T-helper 17 cell (primary cell): ENCODE data around the gene S100A3. TPM values are rescaled to one million over a fixed set of nuclear protein-coding genes. Genes with fewer than 3 reads are reported as not detected.
"Not testable (repeated sequence)": the region's sequence is repeated elsewhere in the genome, so short reads cannot be mapped to it uniquely, and the experiment has no call there.

Source experiments
- ATAC-seq: fragments of 150-1000 bp; cut with Tn5 transposase; 2 replicates; pipeline ENCODE4 v1.10.0; 2021; ENCODE audit warnings: mild to moderate bottlenecking, moderate library complexity
- DNase-seq, 3 donors: peaks; one replicate each; pipeline versions ENCODE4 v3.0.0 to v3.0.0-alpha.2; 2020 to 2021
- H3K9me3 ChIP-seq: one replicate; pipeline ENCODE4 v1.7.0; 2013; ENCODE audit warnings: low read length, mild to moderate bottlenecking; ENCODE audit not compliant: control insufficient read depth, poor library complexity, severe bottlenecking
- H3K27ac Mint-ChIP-seq: one replicate; pipeline ENCODE4 v1.8.0; 2022; ENCODE audit warnings: mild to moderate bottlenecking, moderate library complexity, mixed read lengths
- H3K27me3 Mint-ChIP-seq: one replicate; pipeline ENCODE4 v1.8.0; 2022; ENCODE audit warnings: mixed read lengths
- H3K36me3 Mint-ChIP-seq: one replicate; pipeline ENCODE4 v1.8.0; 2022; ENCODE audit warnings: low read depth, mixed read lengths
- H3K4me1 Mint-ChIP-seq: one replicate; pipeline ENCODE4 v1.8.0; 2022; ENCODE audit warnings: mild to moderate bottlenecking, mixed read lengths
- H3K4me3 Mint-ChIP-seq: one replicate; pipeline ENCODE4 v1.8.0; 2022; ENCODE audit warnings: mild to moderate bottlenecking, moderate library complexity, mixed read lengths
- total RNA-seq, 4 donors: library from RNA in 2 of 4; stranded (reverse) in 2 of 4; gene quantifications; one replicate each; pipeline ENCODE4 v1.2.3 and lab custom pipeline; 2022 to 2026

S100A3 gene
- total RNA-seq, 2 donors from 2014 or later, result not detected

DNA sequence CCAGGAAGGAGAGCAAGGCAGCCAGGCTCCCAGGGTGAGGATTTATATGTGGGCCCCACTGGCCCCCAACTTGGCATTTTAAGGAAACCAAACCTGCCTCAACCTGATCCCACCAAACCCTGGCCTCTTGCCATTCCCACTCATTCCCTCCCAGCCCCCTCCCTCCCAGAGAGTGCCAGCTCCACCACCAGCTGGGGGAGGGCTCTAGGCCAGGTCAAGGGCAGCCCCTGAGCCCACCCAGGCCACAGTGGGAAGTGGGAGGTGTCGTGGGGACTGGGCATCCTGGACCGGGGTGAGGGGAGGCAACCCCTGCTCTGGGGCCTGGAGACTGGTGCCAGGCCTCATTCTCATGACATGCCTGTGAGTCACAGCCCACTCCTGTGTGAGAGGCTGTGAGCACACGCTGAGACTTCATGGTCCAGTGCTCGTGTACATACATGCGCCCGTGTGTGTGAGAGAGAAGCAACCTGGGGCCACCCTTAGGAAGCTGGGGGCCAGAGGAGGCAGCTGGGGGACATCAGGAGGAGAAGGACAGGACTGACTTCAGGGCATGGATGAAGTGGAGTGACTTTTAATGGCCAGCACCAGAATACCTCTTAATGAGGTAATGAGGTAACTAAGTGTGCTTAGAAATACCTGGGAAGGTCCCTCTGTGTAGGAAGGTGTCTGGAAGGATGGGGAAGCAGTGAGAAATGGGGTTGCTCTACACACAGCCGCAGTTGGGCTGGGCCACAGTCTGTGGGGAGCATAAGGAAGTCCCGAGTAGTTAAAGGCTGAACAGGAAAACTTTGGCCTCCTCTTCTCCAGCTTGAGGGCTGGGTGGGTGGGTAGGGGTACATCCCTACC, 16.7 kb upstream of the S100A3 start, which contains the start of gene S100A2:
Gene S100A2, minus strand, starts transcription at position 316 of the 846 bp plus-strand sequence. CDS start 1,967 bp downstream, outside the sequence.
- DNase-seq (no peak), ATAC-seq (peak; percentile 59)
- H3K4me3 Mint-ChIP-seq, result peak within 1 kb of the TSS; percentile 76

DNA sequence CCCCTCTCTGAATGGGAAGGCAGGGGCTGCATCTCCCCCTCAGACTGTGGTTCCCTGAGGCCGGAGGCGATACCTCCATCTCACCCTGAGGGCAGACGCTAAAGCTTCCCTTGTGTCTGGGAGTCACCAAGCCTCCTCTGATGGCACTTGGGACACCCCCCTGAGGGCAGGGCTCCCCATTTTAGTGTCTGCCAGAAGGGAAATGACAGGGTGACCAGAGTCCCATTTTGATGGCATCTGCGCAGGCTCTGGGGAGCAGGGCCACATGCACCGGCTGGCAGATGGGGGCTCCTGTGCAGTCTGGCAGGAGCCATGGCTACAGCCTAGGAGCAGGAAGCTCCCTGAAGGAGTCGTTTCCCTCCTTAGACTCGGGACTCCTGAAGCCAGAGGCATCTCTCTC, 14.9 kb upstream of the S100A3 start:
- H3K36me3 Mint-ChIP-seq, result no peaks in the 10 kb centered on the region
- no peak for ATAC-seq
- H3K4me3 Mint-ChIP-seq, result no peak overlapping the region
- no peaks in the 10 kb centered on the region for H3K27me3 Mint-ChIP-seq
- no peak overlapping the region for H3K27ac Mint-ChIP-seq
- no peaks in the 10 kb centered on the region for H3K9me3 ChIP-seq
- peaks cover 24% of the 10 kb centered on the region for H3K4me1 Mint-ChIP-seq
- DNase-seq, result no peak

More for the DNA sequence above, 16.7 kb upstream of the S100A3 start, which contains the start of gene S100A2:
- H3K27ac Mint-ChIP-seq, result peak within 1 kb of the TSS; percentile 96
- no peaks in the 10 kb centered on the region for H3K9me3 ChIP-seq
- H3K4me1 Mint-ChIP-seq, result peaks cover 27% of the 10 kb centered on the region
- no peaks in the 10 kb centered on the region for H3K36me3 Mint-ChIP-seq
- H3K27me3 Mint-ChIP-seq, result no peaks in the 10 kb centered on the region

DNA sequence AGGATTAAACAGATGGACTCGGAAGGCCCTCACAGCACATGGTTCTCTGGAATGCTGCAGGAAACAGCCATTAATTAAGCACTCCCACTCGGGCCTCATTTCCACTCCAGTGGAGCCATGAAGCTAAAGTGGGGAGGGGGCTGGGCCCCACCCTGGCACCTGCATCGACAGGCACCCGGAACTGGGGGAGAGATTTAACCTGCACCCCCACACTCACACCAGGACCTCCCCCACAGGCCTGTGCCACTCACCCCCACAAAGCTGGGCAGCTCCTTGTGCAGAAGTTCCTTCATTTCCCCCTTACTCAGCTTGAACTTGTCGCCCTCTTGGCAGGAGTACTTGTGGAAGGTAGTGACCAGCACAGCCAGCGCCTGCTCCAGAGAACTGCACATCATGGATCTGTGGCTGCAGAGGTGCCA, 14.4 kb upstream of the S100A3 start:
- H3K27ac Mint-ChIP-seq, result no peak overlapping the region
- peaks cover 20% of the 10 kb centered on the region for H3K4me1 Mint-ChIP-seq
- H3K36me3 Mint-ChIP-seq, result no peaks in the 10 kb centered on the region
- DNase-seq (no peak), ATAC-seq (no peak)
- no peak overlapping the region for H3K4me3 Mint-ChIP-seq
- H3K9me3 ChIP-seq, result no peaks in the 10 kb centered on the region
- H3K27me3 Mint-ChIP-seq, result no peaks in the 10 kb centered on the region

DNA sequence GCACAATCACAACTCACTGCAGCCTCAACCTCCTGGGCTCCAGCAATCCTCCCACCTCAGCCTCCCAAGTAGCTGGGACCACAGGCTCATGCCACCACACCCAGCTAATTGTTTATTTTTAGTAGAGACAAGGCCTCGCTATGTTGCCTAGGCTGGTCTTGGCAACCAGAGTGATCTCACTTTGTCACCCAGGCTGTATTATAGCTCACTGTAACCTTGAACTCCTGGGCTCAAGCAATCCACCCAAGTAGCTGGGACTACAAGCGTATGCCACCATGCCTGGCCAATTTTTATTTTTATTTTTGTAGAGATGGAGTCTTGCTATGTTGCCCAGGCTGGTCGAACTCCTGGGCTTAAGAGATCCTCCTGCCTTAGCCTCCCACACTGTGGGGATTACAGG, 13.0 kb upstream of the S100A3 start:
- not testable (repeated sequence) for H3K27me3 Mint-ChIP-seq, H3K4me3 Mint-ChIP-seq, H3K36me3 Mint-ChIP-seq, H3K27ac Mint-ChIP-seq, H3K9me3 ChIP-seq, ATAC-seq, DNase-seq
- H3K4me1 Mint-ChIP-seq, result peaks cover 11% of the 10 kb centered on the region

DNA sequence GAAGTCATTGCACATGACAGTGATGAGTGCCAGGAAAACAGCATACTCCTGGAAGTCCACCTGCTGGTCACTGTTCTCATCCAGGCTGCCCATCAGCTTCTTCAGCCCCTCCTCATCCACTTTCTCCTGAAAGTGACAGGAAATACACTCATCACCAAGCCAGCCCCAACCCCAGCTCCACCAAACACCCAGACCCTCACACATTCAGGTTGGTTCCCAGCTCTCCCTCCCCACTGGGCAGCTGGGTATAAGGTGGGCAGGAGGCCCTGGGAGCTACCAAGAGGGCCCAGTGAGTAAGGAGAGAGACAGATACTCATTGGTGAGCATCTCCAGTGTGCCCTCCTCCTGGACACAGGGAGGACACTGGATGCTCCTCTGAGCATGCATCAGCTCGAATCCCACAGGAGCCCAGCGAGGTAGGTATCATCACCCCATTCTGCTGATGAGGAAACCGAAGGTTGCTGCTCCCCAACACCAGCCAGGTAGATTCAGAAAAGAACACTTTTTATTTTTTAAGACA, 12.5 kb upstream of the S100A3 start:
- H3K27ac Mint-ChIP-seq, result no peak overlapping the region
- peaks cover 6% of the 10 kb centered on the region for H3K4me1 Mint-ChIP-seq
- H3K27me3 Mint-ChIP-seq, result no peaks in the 10 kb centered on the region
- ATAC-seq, result no peak
- no peak for DNase-seq
- H3K9me3 ChIP-seq, result no peaks in the 10 kb centered on the region
- H3K4me3 Mint-ChIP-seq, result no peak overlapping the region
- H3K36me3 Mint-ChIP-seq, result no peaks in the 10 kb centered on the region

DNA sequence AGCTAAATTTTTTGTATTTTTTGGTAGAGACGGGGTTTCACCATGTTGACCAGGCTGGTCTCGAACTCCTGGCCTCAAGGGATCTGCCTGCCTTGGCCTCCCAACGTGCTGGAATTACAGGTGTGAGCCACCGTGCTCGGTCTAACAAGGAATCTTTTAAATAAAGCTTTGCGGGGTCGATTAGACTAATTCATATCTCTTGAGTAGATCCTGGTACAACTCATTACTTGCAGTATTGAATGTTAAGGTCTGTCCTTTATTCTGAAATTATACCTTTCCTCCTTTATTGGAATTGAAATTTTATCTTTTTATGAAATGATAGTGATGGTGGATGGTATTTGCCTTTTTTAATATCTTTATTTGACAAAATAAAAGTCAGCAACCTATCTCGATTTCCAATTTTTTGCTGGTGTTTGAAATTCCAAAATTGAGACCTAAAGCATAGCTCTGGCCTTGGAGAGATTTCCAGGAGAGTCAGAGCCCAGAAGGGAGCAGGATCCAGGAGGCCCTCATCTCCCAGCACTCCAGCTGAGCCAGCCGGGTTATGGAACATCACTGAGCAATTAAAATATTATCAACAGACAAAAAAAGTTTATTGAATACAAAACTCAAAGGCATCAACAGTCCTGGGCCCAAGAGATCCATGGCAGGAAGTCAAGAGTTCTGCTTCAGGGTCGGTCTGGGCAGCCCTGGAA, 11.9 kb upstream of the S100A3 start:
- Mint-ChIP-seq H3K4me3 (no peak overlapping the region), H3K36me3 (no peaks in the 10 kb centered on the region), H3K27me3 (no peaks in the 10 kb centered on the region), H3K4me1 (peaks cover 3% of the 10 kb centered on the region), H3K27ac (no peak overlapping the region)
- ATAC-seq, result no peak
- no peaks in the 10 kb centered on the region for H3K9me3 ChIP-seq
- DNase-seq, result no peak

DNA sequence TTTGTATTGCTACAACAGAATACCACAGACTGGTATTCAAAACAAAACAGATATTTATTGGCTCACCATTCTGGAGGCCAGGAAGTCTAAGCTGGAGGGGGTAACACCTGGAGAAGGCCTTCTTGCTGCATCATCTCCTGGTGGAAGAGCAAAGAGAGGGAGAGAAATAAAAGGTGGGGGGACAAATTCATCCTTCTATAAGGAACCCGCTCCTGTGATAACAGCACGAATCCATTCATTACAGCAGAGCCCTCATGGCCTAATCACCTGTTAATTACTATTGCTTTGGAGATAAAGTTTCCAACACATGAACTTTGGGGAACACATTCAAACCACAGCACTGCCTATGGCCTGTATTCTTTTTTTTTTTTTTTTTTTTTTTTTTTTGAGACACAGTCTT, 11.2 kb upstream of the S100A3 start:
- H3K4me1 Mint-ChIP-seq, result no peaks in the 10 kb centered on the region
- no peak overlapping the region for H3K27ac Mint-ChIP-seq
- ATAC-seq (no peak), DNase-seq (no peak)
- no peaks in the 10 kb centered on the region for H3K36me3 Mint-ChIP-seq
- no peaks in the 10 kb centered on the region for H3K9me3 ChIP-seq
- no peaks in the 10 kb centered on the region for H3K27me3 Mint-ChIP-seq
- no peak overlapping the region for H3K4me3 Mint-ChIP-seq

DNA sequence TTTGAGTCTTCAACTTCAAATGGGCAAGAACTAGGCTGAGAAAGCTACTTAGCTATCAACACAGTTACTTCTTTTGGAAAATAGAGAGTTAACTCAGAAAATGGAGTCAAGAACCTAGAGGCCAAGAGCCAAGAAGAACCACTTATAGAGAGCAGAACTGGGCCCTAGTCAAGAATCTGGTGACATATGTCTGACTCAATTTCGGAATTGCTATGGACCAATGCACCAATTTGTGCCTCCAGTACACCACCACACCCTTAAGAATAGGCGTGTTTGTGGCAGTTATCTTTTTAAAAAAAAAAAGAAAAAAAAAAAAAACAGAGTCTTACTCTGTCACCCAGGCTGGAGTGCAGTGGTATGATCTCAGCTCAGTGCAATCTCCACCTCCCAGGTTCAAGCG, 8.8 kb upstream of the S100A3 start:
- Mint-ChIP-seq H3K4me1 (peaks cover 8% of the 10 kb centered on the region), H3K27me3 (no peaks in the 10 kb centered on the region), H3K4me3 (no peak overlapping the region), H3K36me3 (no peaks in the 10 kb centered on the region), H3K27ac (no peak overlapping the region)
- no peak for ATAC-seq
- no peaks in the 10 kb centered on the region for H3K9me3 ChIP-seq
- DNase-seq, result no peak

DNA sequence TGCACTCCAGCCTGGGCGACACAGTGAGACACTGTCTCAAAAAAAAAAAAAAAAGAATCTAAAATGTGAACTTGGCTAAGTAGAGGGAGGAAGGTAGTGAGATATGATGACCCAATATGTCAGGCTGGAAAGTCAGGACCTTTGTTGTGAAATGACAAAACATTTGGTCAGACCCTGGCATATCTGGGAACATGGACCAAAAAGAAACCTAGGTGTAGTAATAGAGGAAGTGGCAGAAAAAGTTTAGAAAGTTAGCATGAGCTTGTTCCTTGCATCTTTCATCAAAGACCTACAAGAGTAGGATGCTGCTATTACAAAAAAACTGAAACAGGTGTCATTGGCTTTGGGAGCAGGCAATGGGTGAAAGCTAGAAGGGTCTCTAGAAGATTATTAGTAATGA, 7.3 kb upstream of the S100A3 start:
- ATAC-seq, result no peak
- no peak overlapping the region for H3K4me3 Mint-ChIP-seq
- peaks cover 10% of the 10 kb centered on the region for H3K4me1 Mint-ChIP-seq
- no peaks in the 10 kb centered on the region for H3K27me3 Mint-ChIP-seq
- no peaks in the 10 kb centered on the region for H3K36me3 Mint-ChIP-seq
- no peaks in the 10 kb centered on the region for H3K9me3 ChIP-seq
- no peak overlapping the region for H3K27ac Mint-ChIP-seq
- no peak for DNase-seq

DNA sequence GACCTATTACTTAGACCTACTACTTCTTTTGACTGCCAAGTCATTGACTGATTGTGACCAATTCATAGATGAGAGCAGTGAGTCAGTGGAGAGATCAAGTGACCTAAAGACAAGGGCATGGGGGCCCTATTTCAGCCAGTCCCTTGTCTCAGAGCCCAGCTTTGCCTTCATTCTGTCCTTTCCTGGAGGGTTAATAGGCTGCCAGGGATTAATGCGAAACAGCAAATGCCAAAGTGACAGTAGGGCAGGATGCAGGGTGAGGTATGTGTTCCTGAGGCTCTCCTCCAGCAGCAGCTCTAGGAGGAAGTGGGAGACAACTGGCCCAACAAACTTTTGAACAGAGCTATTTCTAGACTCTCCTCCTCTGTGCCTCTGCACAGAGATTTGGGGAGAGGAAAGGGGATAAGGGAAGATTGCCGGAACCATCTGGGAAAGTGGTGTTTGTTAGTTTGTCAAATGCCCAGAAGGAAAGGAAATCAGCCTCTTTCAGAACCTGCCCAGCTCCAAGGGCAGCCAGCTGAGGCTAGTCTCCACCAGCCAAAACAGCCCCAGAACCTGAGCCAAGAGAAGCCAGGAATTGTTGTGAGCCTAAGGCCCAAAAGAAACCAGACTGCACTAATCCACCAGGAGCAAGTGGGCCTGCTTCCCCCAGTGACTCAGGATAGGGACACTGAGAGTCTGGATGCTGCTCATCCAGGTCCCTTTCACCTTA, 4.9 kb upstream of the S100A3 start:
- H3K27ac Mint-ChIP-seq, result peak overlapping the region; percentile 77
- no peak for ATAC-seq

DNA sequence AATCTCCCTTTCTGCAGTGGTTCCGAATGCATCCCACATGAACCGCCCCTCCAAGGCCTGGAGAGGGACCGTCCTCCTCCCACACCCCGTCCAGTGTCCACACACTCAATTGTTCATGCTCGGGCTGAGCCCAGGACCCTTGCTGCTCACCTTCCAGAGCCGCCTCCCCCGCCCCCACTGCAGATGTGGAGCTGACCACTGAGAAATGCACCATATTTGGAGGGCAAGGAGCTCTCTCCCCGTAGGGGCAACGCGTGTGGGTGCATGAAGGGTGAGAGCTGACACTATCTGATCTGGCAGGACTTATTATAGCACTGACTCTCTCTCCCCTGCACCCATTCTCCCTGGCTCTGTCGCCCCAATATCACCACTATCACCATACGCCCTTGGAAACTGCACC, 4.0 kb upstream of the S100A3 start:
- H3K27ac Mint-ChIP-seq, result peak overlapping the region; percentile 77
- no peaks in the 10 kb centered on the region for H3K36me3 Mint-ChIP-seq
- H3K4me1 Mint-ChIP-seq, result peaks cover 13% of the 10 kb centered on the region
- no peaks in the 10 kb centered on the region for H3K27me3 Mint-ChIP-seq
- DNase-seq, result no peak
- no peak overlapping the region for H3K4me3 Mint-ChIP-seq
- H3K9me3 ChIP-seq, result no peaks in the 10 kb centered on the region
- ATAC-seq, result no peak

More for the DNA sequence above, 4.9 kb upstream of the S100A3 start:
- Mint-ChIP-seq H3K4me3 (no peak overlapping the region), H3K36me3 (no peaks in the 10 kb centered on the region), H3K27me3 (no peaks in the 10 kb centered on the region), H3K4me1 (peaks cover 13% of the 10 kb centered on the region)
- H3K9me3 ChIP-seq, result no peaks in the 10 kb centered on the region
- no peak for DNase-seq

DNA sequence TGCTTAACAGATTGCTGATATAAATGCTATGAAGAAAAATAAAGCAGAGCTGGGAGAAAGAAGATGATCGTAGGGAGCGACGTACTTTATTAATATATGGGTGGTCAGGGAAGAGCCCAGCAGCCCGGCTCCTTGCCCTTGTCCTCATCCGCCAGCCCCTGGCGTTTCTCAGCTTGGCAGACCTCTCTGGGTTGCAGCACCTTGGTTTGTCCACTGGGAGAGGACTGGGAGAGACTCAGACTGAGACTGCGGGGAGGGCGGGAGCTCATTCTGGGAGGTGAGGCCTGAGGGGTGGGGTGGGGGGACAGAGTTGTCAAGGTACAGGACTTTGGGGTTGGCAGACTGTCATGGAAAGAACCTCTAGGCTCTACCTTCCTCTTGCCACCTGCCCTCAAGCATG, 3.3 kb upstream of the S100A3 start:
- no peaks in the 10 kb centered on the region for H3K9me3 ChIP-seq
- no peak overlapping the region for H3K4me3 Mint-ChIP-seq
- ATAC-seq, result no peak

More for the DNA sequence above, 3.3 kb upstream of the S100A3 start:
- Mint-ChIP-seq H3K27ac (no peak overlapping the region), H3K4me1 (peaks cover 13% of the 10 kb centered on the region), H3K36me3 (no peaks in the 10 kb centered on the region), H3K27me3 (no peaks in the 10 kb centered on the region)
- DNase-seq, result no peak
